RWPE1 (cell line): Measurements from ENCODE around the gene CDHR1.

Experiments used
- CTCF ChIA-PET: fragments of 350-600 bp; sonication (Branson Sonifier 250); formaldehyde crosslinking; extraction: SDS; loops from one replicate; lab custom pipeline; 2021; lab: Yijun Ruan, JAX
- POLR2A ChIA-PET: fragments of 400-600 bp; formaldehyde crosslinking; extraction: SDS; loops from one replicate; lab custom pipeline; 2020; ENCODE audit warnings: antibody characterized with exemption; ENCODE audit not compliant: low non-redundant PET; lab: Yijun Ruan, JAX
- DNase-seq: peaks from one replicate; pipeline ENCODE4 v3.0.0; 2012; ENCODE audit warnings: low spot score
- H3K27ac ChIP-seq: fragments of 450-650 bp; 2 replicates; pipeline ENCODE4 v1.5.1; 2017
- CTCF ChIP-seq: fragments of 450-650 bp; conservative IDR thresholded peaks from 2 replicates; pipeline ENCODE4 v1.5.1; 2017; ENCODE audit warnings: low read depth, mild to moderate bottlenecking

Gene CDHR1

GRCh38 chr10:84172467-84173356 lies 21.6 kb upstream of the CDHR1 start:
- TF ChIP-seq CTCF, result no peak
- no peak for DNase-seq
- H3K27ac ChIP-seq, result peak overlapping the region; percentile 88
- ChIA-PET POLR2A (no interaction called here), CTCF (no interaction called here)

GRCh38 chr10:84173501-84173929 lies 20.8 kb upstream of the CDHR1 start, which contains the start of gene GPR15LG:
GPR15LG (plus strand) TSS chr10:84173801; CDS start chr10:84173852, 51 bp downstream.
- ChIA-PET POLR2A (no interaction called here), CTCF (interaction anchor here (0.7 kb wide), 1 partner anchor 1220 kb away, joined by 3 read pairs; no protein-coding TSS in a partner anchor)
- H3K27ac ChIP-seq, result peak within 1 kb of the TSS; percentile 88
- DNase-seq, result no peak
- TF ChIP-seq CTCF, result no peak

GRCh38 chr10:84175436-84175835 lies 18.9 kb upstream of the CDHR1 start:
- peak overlapping the region; percentile 80 for H3K27ac ChIP-seq
- POLR2A ChIA-PET, result interaction anchor here (0.5 kb wide), 1 partner anchor 129 kb away, joined by 3 read pairs; no protein-coding TSS in a partner anchor
- no peak for TF ChIP-seq CTCF
- CTCF ChIA-PET, result interaction anchor here (0.6 kb wide), 1 partner anchor 36 kb away, joined by 3 read pairs; the partner anchor contains the start of gene GHITM
- no peak for DNase-seq

DNA sequence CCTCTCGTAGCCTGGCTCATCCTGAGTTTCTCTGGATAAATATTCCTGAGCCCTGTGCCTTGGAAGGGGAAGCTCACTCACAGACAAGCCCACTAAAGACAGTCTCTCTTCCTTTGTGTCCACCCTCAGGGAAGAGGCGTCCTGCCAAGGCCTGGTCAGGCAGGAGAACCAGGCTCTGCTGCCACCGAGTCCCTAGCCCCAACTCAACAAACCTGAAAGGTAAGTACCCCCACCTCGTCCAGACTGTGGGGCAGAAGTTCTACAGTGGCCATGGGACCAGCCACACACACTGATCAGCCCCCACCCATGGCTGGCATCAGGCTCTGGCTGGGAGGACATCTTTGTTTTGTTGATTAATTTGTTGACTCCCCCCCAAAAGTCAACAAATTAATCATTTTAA lies 18.0 kb upstream of the CDHR1 start:
- DNase-seq, result no peak
- peak overlapping the region; percentile 80 for H3K27ac ChIP-seq
- POLR2A ChIA-PET, result no interaction called here
- no peak for TF ChIP-seq CTCF
- CTCF ChIA-PET, result no interaction called here

DNA sequence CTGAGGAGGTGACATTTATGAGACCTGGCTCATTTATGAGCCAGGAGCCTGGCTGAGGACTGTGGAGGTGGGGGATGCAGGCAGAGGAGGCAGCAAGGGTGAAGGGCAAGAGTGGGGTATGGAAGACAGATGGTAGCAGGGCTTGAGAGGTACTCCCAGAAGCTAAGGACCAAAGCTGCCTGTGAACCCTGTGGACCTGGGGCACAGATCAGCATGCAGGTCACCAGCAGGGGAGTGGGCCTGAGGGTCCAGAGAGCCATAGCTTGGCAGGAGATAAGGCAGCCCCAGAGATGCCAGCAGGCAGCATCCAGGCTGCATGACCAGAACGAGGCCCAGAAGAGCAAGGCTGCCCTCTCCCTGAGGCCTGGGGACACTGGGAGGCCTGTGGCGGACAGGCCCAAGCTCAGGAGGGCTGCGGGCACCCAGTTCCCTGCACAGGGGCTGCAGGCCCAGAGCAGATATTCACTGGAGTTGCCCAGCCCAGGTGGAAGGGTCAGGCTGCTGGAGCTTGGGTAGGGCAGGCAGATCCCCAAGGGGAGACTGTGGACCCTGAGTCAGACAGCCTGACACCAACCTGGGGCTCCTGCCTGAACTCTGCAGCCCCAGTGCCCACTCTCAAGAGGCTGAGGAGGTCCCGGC lies 17.4 kb upstream of the CDHR1 start:
- peak overlapping the region; percentile 80 for H3K27ac ChIP-seq
- POLR2A ChIA-PET, result no interaction called here
- no peak for DNase-seq
- TF ChIP-seq CTCF, result no peak
- CTCF ChIA-PET, result interaction anchor here (1.0 kb wide), 1 partner anchor 29 kb away, joined by 4 read pairs; no protein-coding TSS in a partner anchor

DNA sequence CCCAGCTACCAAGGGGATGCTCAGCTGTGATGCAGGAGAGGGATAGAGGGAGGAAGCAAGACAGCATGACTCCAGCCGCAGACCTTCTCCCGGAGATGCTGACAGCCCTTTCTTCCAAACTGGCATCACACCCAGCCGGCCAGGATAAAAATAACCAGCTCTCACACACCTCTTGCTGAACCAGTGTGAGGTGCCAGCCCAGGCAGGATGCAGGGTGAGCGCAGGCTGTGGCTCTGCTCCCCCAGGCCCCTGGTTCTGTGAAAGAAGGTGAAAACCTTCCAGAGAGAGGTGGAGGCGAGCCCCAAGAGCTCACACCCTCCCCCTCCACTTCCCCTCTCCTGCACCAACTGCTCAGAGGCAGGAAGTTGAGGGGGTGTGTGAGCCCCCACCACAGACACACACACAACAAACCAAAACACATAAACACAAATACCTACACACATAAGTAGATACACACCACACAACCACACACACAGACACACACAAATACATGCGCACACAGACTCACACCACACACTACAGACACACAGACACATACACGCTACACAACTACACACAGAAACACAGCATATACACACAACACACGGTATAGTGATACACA lies 16.7 kb upstream of the CDHR1 start:
- ChIA-PET CTCF (interaction anchor here (1.0 kb wide), 1 partner anchor 30 kb away, joined by 4 read pairs; no protein-coding TSS in a partner anchor), POLR2A (no interaction called here)
- TF ChIP-seq CTCF, result no peak
- peak overlapping the region; percentile 80 for H3K27ac ChIP-seq
- no peak for DNase-seq
